NOMO-1 (cell line): Measurements from ENCODE around the gene EARS2.
"Not testable (repeated sequence)": the region's sequence is repeated elsewhere in the genome, so short reads cannot be mapped to it uniquely, and the experiment has no call there.

ENCODE experiments used
- DNase-seq, 2 experiments: peaks; one replicate each; lab custom pipeline; 2025; ENCODE audit not compliant: unreplicated experiment in 2 of 2; lab: John Stamatoyannopoulos, UW

EARS2 gene

DNA sequence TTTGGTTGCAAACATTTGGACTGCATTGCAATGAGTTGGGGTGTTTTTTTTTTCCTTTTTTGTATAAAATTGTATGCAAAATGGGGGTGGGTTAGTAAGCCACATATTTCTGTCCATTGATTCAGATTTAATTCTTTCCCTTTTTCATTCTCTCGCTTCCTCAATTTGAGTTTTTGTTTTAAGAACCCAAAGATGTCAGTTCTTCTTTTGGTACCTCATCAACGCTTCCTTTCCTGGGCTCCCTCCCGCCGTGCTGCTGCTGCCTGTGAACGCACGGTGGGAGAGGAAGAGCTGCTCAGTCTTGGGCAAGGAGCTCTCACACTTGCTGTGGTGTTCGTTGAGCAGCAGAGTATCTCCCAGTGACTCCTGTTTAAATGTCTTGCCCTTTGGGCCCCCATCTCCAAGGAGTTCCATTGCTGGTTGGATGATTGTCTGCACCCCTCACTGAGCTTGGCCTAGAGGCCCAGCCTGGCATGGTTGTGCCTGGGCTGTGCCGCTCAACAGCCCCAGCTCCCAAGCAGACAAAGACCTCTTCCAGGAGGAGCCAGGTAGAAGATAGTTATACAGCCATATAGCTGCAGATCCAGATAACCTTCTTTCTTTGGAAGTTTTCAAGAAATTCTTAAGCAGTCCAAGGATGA, 14.0 kb upstream of the EARS2 start:
- DNase-seq = peak; percentile 85 to 94

DNA sequence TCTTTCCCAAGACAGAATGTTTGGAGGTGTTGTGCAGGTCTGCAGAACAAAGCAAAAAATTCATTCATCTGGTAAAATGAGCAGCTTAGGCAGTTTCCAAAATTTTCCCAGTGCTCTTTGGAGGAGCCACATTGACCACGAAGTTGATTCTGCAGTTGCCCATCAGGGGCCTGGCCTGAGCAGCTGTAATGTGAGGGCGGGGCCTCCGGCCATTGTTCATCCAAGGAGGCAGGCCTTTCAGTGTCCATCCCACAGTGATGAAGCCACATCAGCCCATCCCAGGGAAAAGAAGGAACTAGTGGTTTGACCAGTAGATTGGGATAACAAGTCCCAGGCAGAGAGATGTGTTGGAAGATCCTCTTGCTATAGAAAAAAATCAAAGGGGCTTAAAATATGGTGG, 10.5 kb upstream of the EARS2 start:
- no peak for DNase-seq

GRCh38 chr16:23566724-23567123, 9.6 kb upstream of the EARS2 start:
- DNase-seq = no peak

- DNase-seq = no peak
Observed at GRCh38 chr16:23564575-23565363, 7.6 kb upstream of the EARS2 start.

GRCh38 chr16:23563186-23563585, 6.0 kb upstream of the EARS2 start:
- no peak for DNase-seq

GRCh38 chr16:23562505-23562904, 5.4 kb upstream of the EARS2 start:
- no peak for DNase-seq

GRCh38 chr16:23561586-23561985, 4.4 kb upstream of the EARS2 start:
- DNase-seq = no peak

GRCh38 chr16:23557779-23558702, 891 bp upstream of the EARS2 start:
- DNase-seq = no peak

GRCh38 chr16:23554536-23554935, 2.6 kb downstream of the EARS2 start:
- DNase-seq = no peak

- DNase-seq = no peak
Observed at GRCh38 chr16:23552161-23552560, 5.0 kb downstream of the EARS2 start.

DNA sequence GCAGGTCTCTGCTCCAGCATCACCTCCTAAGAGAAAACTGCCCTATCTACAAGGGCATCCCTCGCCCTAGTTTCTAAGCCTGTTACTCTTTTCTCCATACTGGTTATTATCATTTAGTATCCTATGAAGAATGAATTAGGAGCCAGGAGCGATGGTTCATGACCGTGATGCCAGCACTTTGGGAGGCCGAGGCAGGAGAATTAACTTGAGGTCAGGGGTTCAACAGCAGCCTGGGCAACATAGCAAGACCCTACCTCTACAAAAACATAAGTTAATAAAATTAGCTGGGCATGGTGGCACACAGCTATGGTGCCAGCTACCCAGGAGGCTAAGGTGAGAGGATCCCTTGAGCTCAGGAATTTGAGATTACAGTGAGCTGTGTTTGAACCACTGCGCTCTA, 7.2 kb downstream of the EARS2 start:
- no peak for DNase-seq

GRCh38 chr16:23544436-23544835, 12.7 kb downstream of the EARS2 start:
- DNase-seq = no peak

GRCh38 chr16:23540817-23541178, 16.4 kb downstream of the EARS2 start:
- not testable (repeated sequence) for DNase-seq

GRCh38 chr16:23539984-23540816, 16.9 kb downstream of the EARS2 start:
- DNase-seq = no peak

DNA sequence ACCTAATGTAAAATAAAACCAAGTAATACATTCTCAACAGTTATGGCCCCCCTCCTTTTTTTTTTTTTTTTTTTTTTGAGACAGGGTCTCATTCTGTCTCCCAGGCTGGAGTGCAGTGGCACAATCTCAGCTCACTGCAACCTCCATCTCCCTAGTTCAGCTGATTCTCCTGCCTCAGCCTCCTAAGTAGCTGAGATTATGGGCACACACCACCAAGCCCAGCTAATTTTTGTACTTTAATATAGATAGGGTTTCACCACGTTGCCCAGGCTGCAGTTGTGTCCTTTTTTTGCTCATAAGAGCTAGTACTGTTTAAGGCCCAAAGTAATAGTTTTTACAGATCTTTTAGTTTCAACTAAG, 18.3 kb downstream of the EARS2 start:
- no peak for DNase-seq

DNA sequence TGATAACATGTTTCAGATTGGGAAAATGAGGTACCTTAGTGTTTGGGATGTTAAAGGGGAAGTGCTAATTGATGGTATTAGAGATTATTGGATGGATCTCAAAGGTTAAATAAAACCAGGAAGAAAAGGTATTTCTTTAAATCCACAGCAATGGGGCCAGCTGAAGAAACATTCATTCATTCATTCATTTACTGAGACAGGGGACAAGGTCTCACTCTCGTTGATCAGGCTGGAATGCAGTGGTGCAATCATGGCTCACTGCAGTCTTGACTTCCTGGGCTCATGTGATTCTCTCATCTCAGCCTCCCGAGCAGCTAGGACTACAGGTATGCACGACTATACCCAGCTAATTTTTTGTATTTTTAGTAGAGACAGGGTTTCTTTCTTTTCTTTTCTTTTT, 19.8 kb downstream of the EARS2 start:
- DNase-seq = no peak

DNA sequence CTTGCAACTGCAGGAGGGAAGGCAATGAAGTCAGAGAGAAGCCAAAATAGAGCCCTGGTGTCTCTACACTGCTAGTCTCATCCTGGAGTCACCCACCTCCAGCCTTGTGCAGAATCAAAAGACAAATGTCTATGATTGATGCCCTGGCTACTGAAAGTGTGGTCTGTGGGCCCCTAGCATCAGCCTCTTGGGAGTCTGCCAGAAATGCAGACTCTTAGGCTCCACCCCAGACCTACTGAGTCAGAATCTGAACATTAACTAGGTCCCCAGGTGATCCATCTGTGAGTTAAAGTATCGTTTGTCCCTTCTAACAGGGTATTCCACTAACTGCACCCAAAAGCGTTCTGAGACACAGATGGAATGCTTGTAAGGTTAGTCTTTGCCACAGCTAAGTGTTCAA, 21.2 kb downstream of the EARS2 start:
- DNase-seq = no peak

GRCh38 chr16:23534868-23535860, 22.0 kb downstream of the EARS2 start:
- DNase-seq = no peak

- no peak for DNase-seq
Observed at GRCh38 chr16:23532448-23532847, 24.7 kb downstream of the EARS2 start.
